ENCODE data around the gene SOCS3. TPM values are rescaled to one million over a fixed set of nuclear protein-coding genes. Genes with fewer than 3 reads are reported as not detected.

SOCS3 gene
- total and polyA plus RNA-seq, 10 of the 15 experiments (the other 5 are each of a cell fraction or from before 2014, with no cell fraction given): 0.05 to 3.9 (median 1.0) TPM

GRCh38 chr17:78330570-78331224, 29.2 kb downstream of the SOCS3 start:
- ChIA-PET POLR2A (no interaction called here), CTCF (no interaction called here), SMC1A (ENCODE audit: uncharacterized antibody, unreplicated experiment) (interaction anchor here (0.6 kb wide), 1 partner anchor 219 kb away, joined by 4 read pairs; no protein-coding TSS in a partner anchor), RAD21 (ENCODE audit: unreplicated experiment) (no interaction called here)
- TF ChIP-seq TAF1 (IDR thresholded peaks at IDR 0.05; ENCODE audit: borderline replicate concordance, low read depth, low read length) (no peak), BACH1 (IDR thresholded peaks at IDR 0.05; ENCODE audit: borderline replicate concordance) (no peak), HDAC6 (IDR thresholded peaks at IDR 0.05; ENCODE audit: unreplicated experiment) (no peak), CBX3 (IDR thresholded peaks at IDR 0.05; ENCODE audit: borderline replicate concordance, low read depth) (no peak), CBFB (IDR thresholded peaks at IDR 0.05; ENCODE audit: low read depth) (no peak), TCF3 (IDR thresholded peaks at IDR 0.05; ENCODE audit: borderline replicate concordance, insufficient read depth, low read depth, low read length) (no peak), IKZF1 (conservative IDR thresholded peaks at IDR 0.05) (no peak)
- TF ChIP-seq, protein P1, sequence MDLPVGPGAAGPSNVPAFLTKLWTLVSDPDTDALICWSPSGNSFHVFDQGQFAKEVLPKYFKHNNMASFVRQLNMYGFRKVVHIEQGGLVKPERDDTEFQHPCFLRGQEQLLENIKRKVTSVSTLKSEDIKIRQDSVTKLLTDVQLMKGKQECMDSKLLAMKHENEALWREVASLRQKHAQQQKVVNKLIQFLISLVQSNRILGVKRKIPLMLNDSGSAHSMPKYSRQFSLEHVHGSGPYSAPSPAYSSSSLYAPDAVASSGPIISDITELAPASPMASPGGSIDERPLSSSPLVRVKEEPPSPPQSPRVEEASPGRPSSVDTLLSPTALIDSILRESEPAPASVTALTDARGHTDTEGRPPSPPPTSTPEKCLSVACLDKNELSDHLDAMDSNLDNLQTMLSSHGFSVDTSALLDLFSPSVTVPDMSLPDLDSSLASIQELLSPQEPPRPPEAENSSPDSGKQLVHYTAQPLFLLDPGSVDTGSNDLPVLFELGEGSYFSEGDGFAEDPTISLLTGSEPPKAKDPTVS (IDR thresholded peaks at IDR 0.05; ENCODE audit: low read depth, low read length): no peak
- Histone ChIP-seq H4K20me1 (ENCODE audit: control insufficient read depth, insufficient read depth) (no peaks in the 10 kb centered on the region), H3K9ac (ENCODE audit: control insufficient read depth, insufficient read depth, low read length) (no peak overlapping the region), H3K9me3 (replicated peaks; ENCODE audit: control insufficient read depth, insufficient read depth, low read length) (no peaks in the 10 kb centered on the region), H3K4me1 (ENCODE audit: control insufficient read depth, insufficient read depth, low read length) (peaks cover 9% of the 10 kb centered on the region), H3K79me2 (ENCODE audit: control insufficient read depth, insufficient read depth, low read length) (no peaks in the 10 kb centered on the region), H3K4me3 (no peak overlapping the region), H2AFZ (ENCODE audit: control insufficient read depth, low read depth, low read length) (no peak overlapping the region), H3K4me2 (ENCODE audit: control insufficient read depth, insufficient read depth) (no peak overlapping the region), H3K27ac (ENCODE audit: control insufficient read depth, insufficient read depth) (no peak overlapping the region), H3K27me3 (replicated peaks in 1 of 2; ENCODE audit: control insufficient read depth in 2 of 2, insufficient read depth in 2 of 2, low read length in 1 of 2) (no peaks in the 10 kb centered on the region), H3K36me3 (ENCODE audit: control insufficient read depth in 2 of 2, insufficient read depth in 2 of 2, low read length in 1 of 2) (no peaks in the 10 kb centered on the region)
- ATAC-seq (no peak), FAIRE-seq (no peak), DNase-seq (ENCODE audit: low read depth, low spot score) (no peak)
- intact Hi-C loops (cut with micrococcal nuclease; ENCODE audit: unreplicated experiment): no loop called here
- no TSS peak for BruUV-seq (replicated peaks)
- WGBS (ENCODE audit: insufficient coverage, insufficient replicate concordance, low lambda C conversion rate, missing lambda C conversion rate): 49% methylated on average over 13 of the region's 13 CpGs
- in situ Hi-C loops (cut with MboI): no loop called here
